ENCODE measurements around the gene STAT6.

- no peak for TF ChIP-seq CTCF (IDR thresholded peaks at IDR 0.05; ENCODE audit: low read depth, low read length, poor library complexity, severe bottlenecking)
- TF ChIP-seq EZH2phosphoT487 (IDR thresholded peaks at IDR 0.05; ENCODE audit: borderline replicate concordance, low read length) = no peak
Measured at GRCh38 chr12:57063991-57064685, 47.0 kb downstream of the STAT6 start.

Measured in DOHH2 (cell line).